Endothelial cell of umbilical vein (primary cell): ENCODE results near the gene RELN.

Experiments
- CTCF ChIP-seq, 2 donors: IDR thresholded peaks; 1 replicate in 1 of 2; 2 replicates in 1 of 2; pipeline ENCODE4 v1.5.1; 2011; ENCODE audit warnings: low read length in 2 of 2, mild to moderate bottlenecking in 2 of 2, moderate library complexity in 2 of 2, control low read depth in 1 of 2, inconsistent platforms in 1 of 2, low read depth in 1 of 2; ENCODE audit not compliant: insufficient read depth in 1 of 2; ENCODE audit errors: extremely low read depth in 1 of 2
- EZH2 ChIP-seq: IDR thresholded peaks from 2 replicates; pipeline ENCODE4 v1.6.1; 2012; ENCODE audit warnings: borderline replicate concordance, low read depth, mild to moderate bottlenecking, moderate library complexity, low read length, inconsistent platforms; ENCODE audit not compliant: severe bottlenecking
- FOS ChIP-seq: IDR thresholded peaks from 2 replicates; pipeline ENCODE4 v1.6.1; 2011; ENCODE audit warnings: mild to moderate bottlenecking, low read length, moderate library complexity, borderline replicate concordance; ENCODE audit not compliant: insufficient read depth
- GATA2 ChIP-seq: IDR thresholded peaks from 2 replicates; pipeline ENCODE4 v1.7.0; 2011; ENCODE audit warnings: low read depth, mild to moderate bottlenecking, moderate library complexity, mixed read lengths, low read length; ENCODE audit not compliant: insufficient read length, insufficient read depth
- JUN ChIP-seq: IDR thresholded peaks from 2 replicates; pipeline ENCODE4 v1.6.1; 2011; ENCODE audit warnings: borderline replicate concordance, low read depth; ENCODE audit not compliant: insufficient read length, insufficient read depth
- MYC ChIP-seq: IDR thresholded peaks from one replicate; pipeline ENCODE4 v1.6.1; 2011; ENCODE audit warnings: mild to moderate bottlenecking, low read depth, low read length
- POLR2A ChIP-seq: IDR thresholded peaks from 2 replicates; pipeline ENCODE4 v1.6.1; 2012; ENCODE audit warnings: low read depth, mild to moderate bottlenecking, control low read depth, low read length
- POLR2AphosphoS5 ChIP-seq: IDR thresholded peaks from 2 replicates; pipeline ENCODE4 v1.6.1; 2012; ENCODE audit warnings: low read depth, mild to moderate bottlenecking, control low read depth, low read length, moderate library complexity; ENCODE audit not compliant: insufficient read depth
- TF ChIP-seq, protein P1 (sequence below): IDR thresholded peaks from 2 replicates; pipeline ENCODE4 v1.6.1; 2011; ENCODE audit not compliant: insufficient read depth, insufficient read length

GRCh38 chr7:103580031-103580430 is 409.4 kb downstream of the RELN start:
- no peak for TF ChIP-seq POLR2A
- TF ChIP-seq CTCF (IDR thresholded peaks at IDR 0.05; ENCODE audit: extremely low read depth in 1 of 2, insufficient read depth in 1 of 2, low read depth in 1 of 2, low read length in 2 of 2), result no peak
- TF ChIP-seq, protein P1, sequence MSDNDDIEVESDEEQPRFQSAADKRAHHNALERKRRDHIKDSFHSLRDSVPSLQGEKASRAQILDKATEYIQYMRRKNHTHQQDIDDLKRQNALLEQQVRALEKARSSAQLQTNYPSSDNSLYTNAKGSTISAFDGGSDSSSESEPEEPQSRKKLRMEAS, result no peak
- TF ChIP-seq POLR2AphosphoS5, result no peak
- no peak for TF ChIP-seq MYC
- TF ChIP-seq EZH2, result no peak
- no peak for TF ChIP-seq JUN
- no peak for TF ChIP-seq FOS
- no peak for TF ChIP-seq GATA2
